SK-N-MC (cell line): Measurements from ENCODE around the gene WDR70.

Source experiments
- EZH2 ChIP-seq: fragments of 200-600 bp; sonication (generic); IDR thresholded peaks from one replicate; pipeline ENCODE4 v1.6.1; 2017; ENCODE audit warnings: antibody characterized with exemption
- FOXP2 ChIP-seq: optimal IDR thresholded peaks from 2 replicates; pipeline ENCODE3; 2011; ENCODE audit warnings: mild to moderate bottlenecking, moderate library complexity; ENCODE audit not compliant: insufficient read depth; ENCODE audit errors: extremely low read length, control extremely low read depth
- POLR2AphosphoS5 ChIP-seq: IDR thresholded peaks from 2 replicates; pipeline ENCODE4 v1.6.1; 2012; ENCODE audit warnings: mild to moderate bottlenecking, low read depth, low read length, borderline replicate concordance

- no peak for TF ChIP-seq POLR2AphosphoS5
- TF ChIP-seq EZH2: no peak
- no peak for TF ChIP-seq FOXP2
These were observed 395.9 kb downstream of the WDR70 start for GRCh38 chr5:37774912-37775483.
